HUES6 (cell line): ENCODE measurements around the gene TMEM123.

Experiments used
- H3K27ac ChIP-seq: 2 replicates; pipeline ENCODE4 v1.7.0; 2013; ENCODE audit warnings: low read depth, mild to moderate bottlenecking, low read length, inconsistent platforms
- H3K27me3 ChIP-seq: 2 replicates; pipeline ENCODE4 v1.6.1; 2013; ENCODE audit warnings: low read length; ENCODE audit not compliant: control insufficient read depth, insufficient read depth
- H3K36me3 ChIP-seq: 2 replicates; pipeline ENCODE4 v1.6.1; 2013; ENCODE audit warnings: low read length; ENCODE audit not compliant: control insufficient read depth, insufficient read depth
- H3K4me1 ChIP-seq: 2 replicates; pipeline ENCODE4 v1.6.1; 2013; ENCODE audit warnings: low read length; ENCODE audit not compliant: control insufficient read depth, insufficient read depth
- H3K4me3 ChIP-seq: 2 replicates; pipeline ENCODE4 v1.5.1; 2013; ENCODE audit warnings: low read depth, low read length
- H3K9ac ChIP-seq: one replicate; pipeline ENCODE4 v1.6.1; 2013; ENCODE audit warnings: mild to moderate bottlenecking, low read length
- H3K9me3 ChIP-seq: 2 replicates; pipeline ENCODE4 v1.6.1; 2013; ENCODE audit warnings: low read depth, low read length; ENCODE audit not compliant: control insufficient read depth, insufficient read depth

TMEM123 gene

DNA sequence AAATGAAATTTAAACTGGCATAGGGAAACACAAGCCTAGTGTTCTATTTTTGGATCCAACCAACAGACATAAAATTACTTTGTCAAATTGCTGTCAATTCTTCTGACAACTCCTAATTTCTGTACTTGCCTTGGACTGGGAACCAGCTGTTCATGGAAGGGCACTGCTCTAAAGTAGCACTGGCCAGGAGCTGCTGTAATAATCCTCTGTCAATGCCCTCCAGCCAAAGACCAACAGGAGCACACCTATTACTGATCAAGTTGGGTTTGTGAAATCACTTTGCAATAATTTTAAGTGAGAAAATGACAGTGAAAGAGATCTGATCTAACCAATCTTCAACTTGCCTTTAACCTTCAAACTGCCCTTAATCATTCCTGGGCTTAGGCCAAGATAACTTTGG is 18.9 kb upstream of the TMEM123 start:
- Histone ChIP-seq H3K4me1 (peaks cover 3% of the 10 kb centered on the region; the same call in 1 of the 2 replicates), H3K9me3 (no peaks in the 10 kb centered on the region), H3K36me3 (no peaks in the 10 kb centered on the region), H3K27ac (no peak overlapping the region), H3K4me3 (no peak overlapping the region), H3K9ac (no peak overlapping the region), H3K27me3 (no peaks in the 10 kb centered on the region)

DNA sequence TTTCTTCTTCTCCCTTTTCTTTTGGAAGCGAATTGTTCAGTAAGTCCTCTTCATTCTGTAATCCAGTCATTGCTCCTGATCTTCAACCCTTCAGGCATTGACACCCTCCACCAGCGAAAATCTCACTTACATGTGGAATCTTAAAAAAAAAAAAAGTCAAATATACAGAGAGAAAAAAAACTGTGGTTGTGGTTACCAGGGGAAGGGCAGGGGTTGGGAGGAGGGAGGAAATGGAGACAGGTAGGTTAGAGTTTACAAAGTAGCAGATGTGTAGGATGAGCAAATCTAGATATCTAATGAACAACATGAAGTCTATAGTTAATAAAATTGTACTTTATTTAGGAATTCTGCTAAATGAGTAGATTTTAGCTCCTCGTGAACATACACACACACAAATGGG is 17.7 kb upstream of the TMEM123 start:
- Histone ChIP-seq H3K4me3 (no peak overlapping the region), H3K27ac (no peak overlapping the region), H3K9ac (no peak overlapping the region), H3K27me3 (no peaks in the 10 kb centered on the region), H3K4me1 (no peaks in the 10 kb centered on the region), H3K36me3 (no peaks in the 10 kb centered on the region), H3K9me3 (no peaks in the 10 kb centered on the region)

DNA sequence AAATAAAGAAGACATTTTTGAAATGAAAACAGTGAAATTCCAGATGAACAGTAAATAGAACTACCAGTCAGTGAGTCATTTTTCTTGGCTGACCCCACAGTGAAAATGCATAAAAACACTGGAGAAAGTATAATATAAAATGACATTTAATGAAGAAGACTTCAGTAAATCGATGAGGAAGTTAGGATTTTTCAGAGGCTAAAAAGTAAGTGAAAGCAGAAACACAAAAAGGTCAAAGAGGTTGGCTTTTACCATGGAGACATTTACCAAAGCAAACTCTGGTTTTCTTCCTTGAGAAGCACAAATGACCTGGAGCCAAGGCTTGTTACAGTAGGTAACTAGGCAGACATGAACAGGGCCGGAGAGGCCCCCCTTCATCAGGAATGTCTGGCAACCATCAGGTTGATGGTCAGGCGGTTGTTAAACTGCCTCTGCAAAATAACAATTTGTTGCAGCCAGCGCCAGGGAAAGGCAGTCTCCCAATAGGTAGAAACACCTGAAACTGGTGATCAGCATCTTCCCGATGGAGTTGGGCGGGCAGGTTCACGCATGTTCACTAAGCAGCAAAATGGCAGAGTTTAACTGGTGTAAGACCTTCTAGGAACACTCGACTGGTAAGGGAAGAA is 16.7 kb upstream of the TMEM123 start:
- H3K9ac ChIP-seq = no peak overlapping the region
- no peaks in the 10 kb centered on the region for H3K9me3 ChIP-seq
- no peaks in the 10 kb centered on the region for H3K4me1 ChIP-seq
- no peak overlapping the region for H3K27ac ChIP-seq
- no peaks in the 10 kb centered on the region for H3K27me3 ChIP-seq
- H3K36me3 ChIP-seq = no peaks in the 10 kb centered on the region
- no peak overlapping the region for H3K4me3 ChIP-seq

DNA sequence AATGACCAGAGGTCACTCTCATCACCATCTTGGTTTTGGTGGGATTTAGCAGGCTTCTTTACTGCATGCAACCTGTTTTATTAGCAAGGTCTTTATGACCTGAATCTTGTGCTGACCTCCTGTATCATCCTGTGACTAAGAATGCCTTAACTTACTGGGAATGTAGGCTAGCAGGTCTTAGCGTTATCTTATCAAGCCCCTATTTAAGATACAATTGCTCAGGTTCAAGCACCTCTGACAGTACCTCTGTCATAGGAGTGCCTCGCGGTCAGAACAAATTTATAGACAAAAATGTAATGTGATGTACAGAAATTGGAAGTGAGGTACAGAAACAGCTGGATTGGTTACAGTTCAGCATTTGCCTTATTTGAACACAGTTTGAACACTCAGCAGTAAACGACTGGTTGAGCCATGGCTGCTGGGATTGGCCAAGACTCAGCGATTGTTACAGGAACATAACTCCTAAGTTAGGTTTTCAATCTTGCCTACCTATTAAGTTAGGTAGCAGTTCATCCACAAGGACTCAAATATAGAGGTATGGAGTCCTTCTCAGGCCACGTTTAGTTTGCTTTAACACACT is 16.1 kb upstream of the TMEM123 start:
- Histone ChIP-seq H3K27me3 (no peaks in the 10 kb centered on the region), H3K4me1 (no peaks in the 10 kb centered on the region), H3K9ac (no peak overlapping the region), H3K27ac (no peak overlapping the region), H3K4me3 (no peak overlapping the region), H3K36me3 (no peaks in the 10 kb centered on the region), H3K9me3 (no peaks in the 10 kb centered on the region)

DNA sequence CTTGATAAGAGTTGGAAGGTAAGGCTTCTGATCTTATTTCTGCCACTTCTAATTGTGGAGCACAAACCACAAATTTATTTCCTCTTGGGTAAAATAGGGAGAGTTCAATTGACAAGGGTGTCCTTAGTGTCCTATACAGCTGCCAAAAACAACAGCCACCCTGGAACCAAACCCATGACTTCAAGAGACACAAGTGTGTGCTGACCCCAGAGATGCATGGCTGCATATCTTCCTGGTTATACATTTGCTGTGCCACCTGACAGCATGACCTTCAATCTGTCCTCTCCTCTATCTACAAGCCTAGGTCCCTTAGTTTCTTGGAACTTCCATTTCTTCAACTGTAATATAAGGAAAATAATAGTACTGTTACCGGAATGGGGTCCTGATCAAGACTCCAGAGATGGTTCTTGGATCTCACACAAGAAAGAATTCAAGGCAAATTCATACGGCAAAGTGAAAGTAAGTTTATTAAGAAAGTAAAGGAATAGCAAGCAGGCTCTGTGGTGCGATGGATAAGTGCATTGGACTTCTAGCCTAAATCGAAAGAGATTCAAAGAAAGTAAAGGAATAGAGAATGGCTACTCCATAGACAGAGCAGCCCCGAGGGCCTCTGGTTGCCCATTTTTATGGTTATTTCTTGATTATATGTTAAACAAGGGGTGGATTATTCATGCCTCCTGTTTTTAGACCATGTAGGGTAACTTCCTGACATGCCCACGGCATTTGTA is 15.5 kb upstream of the TMEM123 start:
- H3K9me3 ChIP-seq = no peaks in the 10 kb centered on the region
- H3K27ac ChIP-seq = no peak overlapping the region
- H3K4me3 ChIP-seq = no peak overlapping the region
- H3K9ac ChIP-seq = no peak overlapping the region
- no peaks in the 10 kb centered on the region for H3K27me3 ChIP-seq
- no peaks in the 10 kb centered on the region for H3K36me3 ChIP-seq
- H3K4me1 ChIP-seq = no peaks in the 10 kb centered on the region

DNA sequence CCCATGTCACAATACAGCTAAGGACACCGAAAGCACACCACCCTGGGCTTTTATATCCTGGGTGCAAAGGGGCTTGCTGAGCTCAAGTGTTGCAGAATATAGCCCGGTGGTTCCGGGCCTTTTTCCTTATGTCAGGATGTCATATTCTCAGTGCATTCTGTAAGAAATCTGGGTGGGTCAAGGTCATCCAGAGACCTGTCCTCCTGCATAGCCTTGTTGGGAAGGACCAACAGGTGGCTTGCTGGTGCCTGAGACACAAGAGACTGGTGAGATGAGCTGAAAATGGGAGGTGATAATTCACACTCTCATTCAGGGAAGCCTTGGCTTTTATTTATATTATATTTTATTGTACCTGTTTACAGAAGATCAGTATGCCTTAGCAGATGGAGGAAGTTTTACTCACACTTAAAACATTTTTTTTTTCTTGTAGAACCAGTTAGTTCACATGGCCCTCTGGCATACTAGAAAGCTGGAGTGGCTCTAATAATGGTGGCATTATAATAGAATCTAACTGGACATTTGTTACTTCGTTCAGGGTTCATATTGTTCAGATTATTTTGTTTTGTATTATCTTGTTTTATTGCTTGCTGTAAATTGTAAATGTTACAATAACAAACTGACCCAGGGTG is 14.6 kb upstream of the TMEM123 start:
- no peak overlapping the region for H3K27ac ChIP-seq
- no peak overlapping the region for H3K4me3 ChIP-seq
- no peaks in the 10 kb centered on the region for H3K9me3 ChIP-seq
- no peak overlapping the region for H3K9ac ChIP-seq
- H3K27me3 ChIP-seq = no peaks in the 10 kb centered on the region
- H3K36me3 ChIP-seq = no peaks in the 10 kb centered on the region
- no peaks in the 10 kb centered on the region for H3K4me1 ChIP-seq

DNA sequence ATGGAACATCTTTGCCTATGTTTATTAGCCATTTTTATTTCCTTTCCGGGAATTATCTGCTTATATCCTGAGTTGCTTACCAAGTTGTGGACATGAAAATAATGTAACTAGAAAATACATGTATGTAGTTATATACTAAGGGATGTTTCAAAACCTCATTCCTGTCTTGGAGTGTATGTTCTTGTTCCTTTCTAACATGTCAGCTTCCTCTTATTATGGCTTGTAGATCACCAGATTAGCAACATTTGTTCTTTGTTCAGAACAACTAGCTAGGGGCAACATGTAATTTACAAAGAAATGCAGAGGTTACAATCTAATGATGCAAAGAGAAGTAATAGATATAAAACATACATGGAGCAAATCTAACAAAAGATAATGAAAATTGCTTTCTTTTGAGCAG is 13.1 kb upstream of the TMEM123 start:
- no peaks in the 10 kb centered on the region for H3K4me1 ChIP-seq
- H3K9ac ChIP-seq = no peak overlapping the region
- no peaks in the 10 kb centered on the region for H3K9me3 ChIP-seq
- H3K27ac ChIP-seq = no peak overlapping the region
- H3K4me3 ChIP-seq = no peak overlapping the region
- H3K36me3 ChIP-seq = no peaks in the 10 kb centered on the region
- no peaks in the 10 kb centered on the region for H3K27me3 ChIP-seq

DNA sequence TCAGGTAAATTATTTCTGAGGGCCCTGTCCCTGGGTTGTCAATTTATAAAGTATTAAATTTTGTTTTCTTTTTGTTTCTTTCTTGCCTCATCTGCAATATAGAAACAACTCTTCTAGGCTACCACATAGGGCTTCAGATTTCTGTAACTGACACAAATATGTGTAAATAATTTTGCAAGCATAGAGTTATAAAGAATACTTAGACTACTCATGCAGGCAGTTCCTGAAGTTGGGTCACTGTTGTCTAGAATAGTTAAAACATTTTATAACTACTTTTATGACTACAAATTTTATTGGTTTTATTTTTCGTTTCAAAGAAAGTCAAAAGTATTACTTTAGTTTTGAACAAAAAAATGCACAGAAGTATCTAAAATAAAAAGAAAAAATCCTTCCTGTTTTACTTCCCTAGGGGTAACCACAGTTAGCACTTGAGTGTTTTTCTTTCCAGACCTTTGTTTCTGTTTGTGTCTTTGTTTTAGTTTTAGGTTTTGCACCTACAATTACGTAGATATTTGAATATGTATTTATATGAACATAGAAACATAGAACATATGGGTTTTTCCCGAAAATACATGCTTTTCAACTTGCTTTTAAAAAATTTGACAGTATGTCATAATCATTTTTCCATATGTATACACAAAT is 12.4 kb upstream of the TMEM123 start:
- H3K27ac ChIP-seq = no peak overlapping the region
- H3K9me3 ChIP-seq = no peaks in the 10 kb centered on the region
- no peaks in the 10 kb centered on the region for H3K4me1 ChIP-seq
- no peak overlapping the region for H3K9ac ChIP-seq
- no peaks in the 10 kb centered on the region for H3K36me3 ChIP-seq
- no peak overlapping the region for H3K4me3 ChIP-seq
- no peaks in the 10 kb centered on the region for H3K27me3 ChIP-seq

DNA sequence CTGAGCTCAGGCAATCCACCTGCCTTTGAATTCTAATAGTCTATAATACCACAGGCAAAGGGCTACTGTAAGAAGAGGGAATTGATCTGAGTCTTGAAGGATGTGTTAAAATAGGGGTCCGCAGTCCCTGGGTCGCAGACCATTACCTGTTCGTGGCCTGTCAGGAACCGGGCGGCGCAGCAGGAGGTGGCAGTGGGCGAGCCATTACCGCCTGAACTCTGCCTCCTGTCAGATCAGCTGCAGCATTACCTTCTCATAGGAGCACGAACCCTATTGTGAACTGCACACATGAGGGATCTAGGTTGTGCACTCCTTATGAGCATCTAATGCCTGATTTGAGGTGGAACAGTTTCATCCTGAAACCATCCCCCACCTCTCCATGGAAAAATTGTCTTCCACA is 11.5 kb upstream of the TMEM123 start:
- H3K9me3 ChIP-seq = no peaks in the 10 kb centered on the region
- H3K4me3 ChIP-seq = no peak overlapping the region
- H3K9ac ChIP-seq = no peak overlapping the region
- no peaks in the 10 kb centered on the region for H3K36me3 ChIP-seq
- no peaks in the 10 kb centered on the region for H3K4me1 ChIP-seq
- no peaks in the 10 kb centered on the region for H3K27me3 ChIP-seq
- no peak overlapping the region for H3K27ac ChIP-seq

DNA sequence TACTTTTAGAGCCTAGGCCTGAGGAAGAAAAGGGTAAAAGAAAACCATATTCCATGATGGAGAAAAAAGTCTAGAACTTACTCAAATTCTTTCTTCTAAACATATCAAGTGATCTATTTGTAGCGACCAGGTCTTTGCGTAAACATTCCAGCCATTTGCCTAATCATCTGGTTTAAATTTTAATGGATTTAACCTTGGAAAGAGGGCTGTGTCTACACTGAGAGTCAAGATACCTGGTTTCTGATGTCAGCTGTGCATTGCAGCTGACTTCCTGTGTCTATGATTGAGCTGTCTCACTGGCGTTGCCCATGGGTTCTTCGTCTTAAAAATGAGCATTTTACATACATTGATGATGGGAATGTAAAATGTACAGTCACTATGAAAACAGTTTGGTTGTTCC is 10.0 kb upstream of the TMEM123 start:
- Histone ChIP-seq H3K9me3 (no peaks in the 10 kb centered on the region), H3K27me3 (no peaks in the 10 kb centered on the region), H3K4me1 (no peaks in the 10 kb centered on the region), H3K27ac (no peak overlapping the region), H3K9ac (no peak overlapping the region), H3K36me3 (no peaks in the 10 kb centered on the region), H3K4me3 (no peak overlapping the region)

DNA sequence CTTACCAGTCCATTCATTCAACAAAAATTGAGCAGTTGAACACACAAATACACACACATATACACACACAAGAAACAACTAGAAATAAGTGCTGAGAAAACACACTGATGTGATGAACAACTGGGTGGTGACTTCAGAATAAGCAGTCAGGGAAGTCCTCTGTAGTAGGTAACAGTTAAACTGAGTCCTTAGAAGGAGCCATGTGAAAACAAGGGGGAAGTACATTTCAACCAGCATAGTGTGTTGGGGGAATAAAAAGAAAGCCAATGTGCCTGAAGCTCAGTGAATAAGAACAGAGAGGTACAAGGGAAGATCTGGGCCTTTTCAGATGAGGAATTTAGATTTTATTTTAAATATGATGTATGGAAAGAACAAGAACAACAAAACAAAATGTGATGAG is 6.8 kb upstream of the TMEM123 start:
- Histone ChIP-seq H3K9me3 (no peaks in the 10 kb centered on the region), H3K27me3 (no peaks in the 10 kb centered on the region; the same call in 1 of the 2 replicates), H3K4me3 (no peak overlapping the region), H3K27ac (no peak overlapping the region), H3K4me1 (peaks cover 8% of the 10 kb centered on the region), H3K9ac (no peak overlapping the region), H3K36me3 (no peaks in the 10 kb centered on the region)
